B cell (primary cell): Measurements from ENCODE around the gene AIFM2.

Source experiments
- EZH2 ChIP-seq: IDR thresholded peaks from 2 replicates; pipeline ENCODE4 v1.6.1; 2012; ENCODE audit warnings: borderline replicate concordance, low read depth, mild to moderate bottlenecking, moderate library complexity, low read length; ENCODE audit not compliant: insufficient read depth, poor library complexity, severe bottlenecking
- TF ChIP-seq, protein P1 (sequence below): fragments of 200-600 bp; IDR thresholded peaks from one replicate; pipeline ENCODE4 v1.8.0; 2022; ENCODE audit warnings: antibody characterized with exemption, mild to moderate bottlenecking

DNA sequence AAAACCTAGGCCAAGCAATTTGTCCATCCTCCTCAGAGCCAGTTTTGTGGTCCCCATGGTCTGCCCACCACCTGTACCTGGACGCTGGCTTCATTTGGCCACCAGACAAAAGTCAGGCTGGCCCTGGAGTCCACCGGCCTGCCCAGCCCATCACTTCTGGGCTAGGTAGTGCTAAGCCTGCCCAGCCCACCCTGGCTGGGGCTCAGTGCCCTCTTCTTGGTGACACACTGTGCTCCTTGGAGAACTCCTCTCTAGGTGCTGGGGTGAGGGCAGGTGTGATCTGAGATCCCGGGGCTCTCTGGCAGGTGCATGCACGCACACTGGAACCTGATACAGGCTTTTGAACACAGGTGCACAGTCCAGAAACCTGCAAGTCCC lies 1.1 kb downstream of the AIFM2 start:
- TF ChIP-seq, protein P1, sequence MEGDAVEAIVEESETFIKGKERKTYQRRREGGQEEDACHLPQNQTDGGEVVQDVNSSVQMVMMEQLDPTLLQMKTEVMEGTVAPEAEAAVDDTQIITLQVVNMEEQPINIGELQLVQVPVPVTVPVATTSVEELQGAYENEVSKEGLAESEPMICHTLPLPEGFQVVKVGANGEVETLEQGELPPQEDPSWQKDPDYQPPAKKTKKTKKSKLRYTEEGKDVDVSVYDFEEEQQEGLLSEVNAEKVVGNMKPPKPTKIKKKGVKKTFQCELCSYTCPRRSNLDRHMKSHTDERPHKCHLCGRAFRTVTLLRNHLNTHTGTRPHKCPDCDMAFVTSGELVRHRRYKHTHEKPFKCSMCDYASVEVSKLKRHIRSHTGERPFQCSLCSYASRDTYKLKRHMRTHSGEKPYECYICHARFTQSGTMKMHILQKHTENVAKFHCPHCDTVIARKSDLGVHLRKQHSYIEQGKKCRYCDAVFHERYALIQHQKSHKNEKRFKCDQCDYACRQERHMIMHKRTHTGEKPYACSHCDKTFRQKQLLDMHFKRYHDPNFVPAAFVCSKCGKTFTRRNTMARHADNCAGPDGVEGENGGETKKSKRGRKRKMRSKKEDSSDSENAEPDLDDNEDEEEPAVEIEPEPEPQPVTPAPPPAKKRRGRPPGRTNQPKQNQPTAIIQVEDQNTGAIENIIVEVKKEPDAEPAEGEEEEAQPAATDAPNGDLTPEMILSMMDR = no peak
- TF ChIP-seq EZH2 = no peak
